Measurements from ENCODE around the gene RPLP1. TPM values are rescaled to one million over a fixed set of nuclear protein-coding genes. Genes with fewer than 3 reads are reported as not detected.

RPLP1 gene
- 1,827 and 1,829 TPM in 2 replicates for total RNA-seq

GRCh38 chr15:69452692-69453521 lies at the start of gene RPLP1:
TSS of gene RPLP1 (plus strand) at chr15:69452818. CDS start at chr15:69452949, 131 bp downstream.
- H3K27me3 Mint-ChIP-seq: no peaks in the 10 kb centered on the region
- peak; percentile 99 for DNase-seq
- H3K9me3 Mint-ChIP-seq: no peaks in the 10 kb centered on the region
- H3K27ac Mint-ChIP-seq: peak within 1 kb of the TSS; percentile 100
- peaks cover 35% of the 10 kb centered on the region for H3K4me1 Mint-ChIP-seq
- peak within 1 kb of the TSS; percentile 99 for H3K4me3 Mint-ChIP-seq
- intact Hi-C loops (cut with micrococcal nuclease): loop anchor here (1.0 to 2.0 kb wide), 5 partner anchors 9 to 646 kb away; partner anchors contain the start of gene KIF23
- H3K36me3 Mint-ChIP-seq (ENCODE audit: low read depth): peaks cover 55% of the 10 kb centered on the region

- H3K27ac Mint-ChIP-seq: no peak overlapping the region
- H3K4me1 Mint-ChIP-seq: peaks cover 3% of the 10 kb centered on the region
- H3K4me3 Mint-ChIP-seq: no peak overlapping the region
- no peaks in the 10 kb centered on the region for H3K9me3 Mint-ChIP-seq
- intact Hi-C loops (cut with micrococcal nuclease): no loop called here
- DNase-seq: no peak
- peaks cover 18% of the 10 kb centered on the region for H3K27me3 Mint-ChIP-seq
- H3K36me3 Mint-ChIP-seq (ENCODE audit: low read depth): no peaks in the 10 kb centered on the region
These were observed 49.0 kb upstream of the RPLP1 start for GRCh38 chr15:69403594-69403993.

- peaks cover 2% of the 10 kb centered on the region for H3K4me1 Mint-ChIP-seq
- H3K27ac Mint-ChIP-seq: no peak overlapping the region
- peaks cover 18% of the 10 kb centered on the region for H3K27me3 Mint-ChIP-seq
- H3K9me3 Mint-ChIP-seq: no peaks in the 10 kb centered on the region
- H3K4me3 Mint-ChIP-seq: no peak overlapping the region
- DNase-seq: no peak
- intact Hi-C loops (cut with micrococcal nuclease): no loop called here
- no peaks in the 10 kb centered on the region for H3K36me3 Mint-ChIP-seq (ENCODE audit: low read depth)
These were observed 47.5 kb upstream of the RPLP1 start for GRCh38 chr15:69405110-69405509.

- peaks cover under 1% of the 10 kb centered on the region for H3K4me1 Mint-ChIP-seq
These were observed 44.8 kb upstream of the RPLP1 start for GRCh38 chr15:69407719-69408400.

GRCh38 chr15:69408841-69409240 lies 43.8 kb upstream of the RPLP1 start:
- H3K27me3 Mint-ChIP-seq: peaks cover 16% of the 10 kb centered on the region
- no peaks in the 10 kb centered on the region for H3K36me3 Mint-ChIP-seq (ENCODE audit: low read depth)
- no peak overlapping the region for H3K27ac Mint-ChIP-seq
- intact Hi-C loops (cut with micrococcal nuclease): no loop called here
- H3K9me3 Mint-ChIP-seq: no peaks in the 10 kb centered on the region
- no peak for DNase-seq
- H3K4me3 Mint-ChIP-seq: no peak overlapping the region
- H3K4me1 Mint-ChIP-seq: peaks cover 7% of the 10 kb centered on the region

More at GRCh38 chr15:69407719-69408400, 44.8 kb upstream of the RPLP1 start:
- Mint-ChIP-seq H3K27ac (no peak overlapping the region), H3K36me3 (ENCODE audit: low read depth) (no peaks in the 10 kb centered on the region), H3K9me3 (no peaks in the 10 kb centered on the region), H3K4me3 (no peak overlapping the region), H3K27me3 (peaks cover 18% of the 10 kb centered on the region)
- DNase-seq: no peak
- intact Hi-C loops (cut with micrococcal nuclease): no loop called here

GRCh38 chr15:69410248-69410874 lies 42.3 kb upstream of the RPLP1 start:
- intact Hi-C loops (cut with micrococcal nuclease): loop anchor here (5.0 kb wide), 1 partner anchor 248 kb away; the partner anchor contains the start of gene GLCE
- no peak overlapping the region for H3K27ac Mint-ChIP-seq

GRCh38 chr15:69412274-69412673 lies 40.3 kb upstream of the RPLP1 start:
- Mint-ChIP-seq H3K36me3 (ENCODE audit: low read depth) (no peaks in the 10 kb centered on the region), H3K4me1 (peaks cover 23% of the 10 kb centered on the region), H3K27ac (no peak overlapping the region), H3K4me3 (no peak overlapping the region), H3K9me3 (no peaks in the 10 kb centered on the region), H3K27me3 (peaks cover 3% of the 10 kb centered on the region)
- DNase-seq: no peak
- intact Hi-C loops (cut with micrococcal nuclease): loop anchor here (5.0 kb wide), 1 partner anchor 250 kb away; the partner anchor contains the start of gene GLCE

More at GRCh38 chr15:69410248-69410874, 42.3 kb upstream of the RPLP1 start:
- Mint-ChIP-seq H3K4me3 (no peak overlapping the region), H3K27me3 (peaks cover 7% of the 10 kb centered on the region), H3K9me3 (no peaks in the 10 kb centered on the region), H3K4me1 (peaks cover 12% of the 10 kb centered on the region), H3K36me3 (ENCODE audit: low read depth) (no peaks in the 10 kb centered on the region)
- no peak for DNase-seq

GRCh38 chr15:69412701-69413100 lies 39.9 kb upstream of the RPLP1 start:
- Mint-ChIP-seq H3K27me3 (peaks cover 2% of the 10 kb centered on the region), H3K4me3 (no peak overlapping the region), H3K9me3 (no peaks in the 10 kb centered on the region), H3K4me1 (peaks cover 27% of the 10 kb centered on the region), H3K36me3 (ENCODE audit: low read depth) (peaks cover 2% of the 10 kb centered on the region), H3K27ac (no peak overlapping the region)
- no peak for DNase-seq
- intact Hi-C loops (cut with micrococcal nuclease): loop anchor here (5.0 kb wide), 1 partner anchor 250 kb away; the partner anchor contains the start of gene GLCE

- intact Hi-C loops (cut with micrococcal nuclease): loop anchor here (1.0 to 5.0 kb wide), 2 partner anchors 38 to 252 kb away; partner anchors contain the start of genes GLCE and RPLP1
- H3K9me3 Mint-ChIP-seq: no peaks in the 10 kb centered on the region
- H3K4me3 Mint-ChIP-seq: peak within 1 kb of the TSS; percentile 89
- peak within 1 kb of the TSS; percentile 86 for H3K27ac Mint-ChIP-seq
- DNase-seq: peak; percentile 98
- peaks cover 12% of the 10 kb centered on the region for H3K36me3 Mint-ChIP-seq (ENCODE audit: low read depth)
- H3K27me3 Mint-ChIP-seq: no peaks in the 10 kb centered on the region
- H3K4me1 Mint-ChIP-seq: peaks cover 33% of the 10 kb centered on the region
These were observed 38.6 kb upstream of the RPLP1 start, which contains the start of gene KIF23 for GRCh38 chr15:69413822-69414700. TSS of gene KIF23 (plus strand) at chr15:69414349. CDS start at chr15:69414466, 117 bp downstream.

GRCh38 chr15:69414701-69415167 lies 37.9 kb upstream of the RPLP1 start:
- intact Hi-C loops (cut with micrococcal nuclease): loop anchor here (1.0 to 5.0 kb wide), 2 partner anchors 38 to 252 kb away; partner anchors contain the start of genes GLCE and RPLP1
- DNase-seq: peak; percentile 77
- H3K4me1 Mint-ChIP-seq: peaks cover 38% of the 10 kb centered on the region
- H3K27me3 Mint-ChIP-seq: no peaks in the 10 kb centered on the region
- peak overlapping the region; percentile 55 for H3K27ac Mint-ChIP-seq
- peaks cover 18% of the 10 kb centered on the region for H3K36me3 Mint-ChIP-seq (ENCODE audit: low read depth)
- H3K9me3 Mint-ChIP-seq: no peaks in the 10 kb centered on the region
- peak overlapping the region; percentile 89 for H3K4me3 Mint-ChIP-seq

- DNase-seq: no peak
- Mint-ChIP-seq H3K27ac (no peak overlapping the region), H3K36me3 (ENCODE audit: low read depth) (peaks cover 18% of the 10 kb centered on the region), H3K27me3 (no peaks in the 10 kb centered on the region), H3K4me1 (peaks cover 38% of the 10 kb centered on the region), H3K4me3 (peak overlapping the region; percentile 89), H3K9me3 (no peaks in the 10 kb centered on the region)
- intact Hi-C loops (cut with micrococcal nuclease): no loop called here
These were observed 37.2 kb upstream of the RPLP1 start for GRCh38 chr15:69415381-69415780.

GRCh38 chr15:69417581-69417980 lies 35.0 kb upstream of the RPLP1 start:
- Mint-ChIP-seq H3K27me3 (no peaks in the 10 kb centered on the region), H3K4me1 (peaks cover 40% of the 10 kb centered on the region), H3K36me3 (ENCODE audit: low read depth) (peaks cover 29% of the 10 kb centered on the region), H3K27ac (peak overlapping the region; percentile 13), H3K9me3 (no peaks in the 10 kb centered on the region), H3K4me3 (no peak overlapping the region)
- DNase-seq: no peak
- intact Hi-C loops (cut with micrococcal nuclease): no loop called here

All from activated CD4-positive, alpha-beta T cell treated with anti-CD3 and anti-CD28 coated beads, Interleukin-2, amount 10 ng/mL, durations not matched to agents 24 days and 14 days (primary cell).